Measurements from ENCODE around the gene SERPINE2. TPM values are rescaled to one million over a fixed set of nuclear protein-coding genes. Genes with fewer than 3 reads are reported as not detected.

Gene SERPINE2
- total RNA-seq, 2 donors from 2014 or later: 13.6 to 19.2 TPM

GRCh38 chr2:223978451-223978850 lies 60.6 kb downstream of the SERPINE2 start:
- Histone ChIP-seq H3K4me1 (no peaks in the 10 kb centered on the region), H3K9ac (ENCODE audit: low read depth in 2 of 2, low read length in 2 of 2) (no peak overlapping the region), H3K27ac (no peak overlapping the region), H3K27me3 (no peaks in the 10 kb centered on the region), H3K36me3 (no peaks in the 10 kb centered on the region), H3K4me3 (no peak overlapping the region), H3K9me3 (no peaks in the 10 kb centered on the region)
- no peak for DNase-seq
- intact Hi-C loops (cut with DNase I): loop anchor here (10.0 kb wide), 2 partner anchors 386 to 676 kb away; no protein-coding TSS in a partner anchor
- no peak for TF ChIP-seq CTCF (IDR thresholded peaks at IDR 0.05)

GRCh38 chr2:223976635-223977226 lies 62.4 kb downstream of the SERPINE2 start:
- intact Hi-C loops (cut with DNase I): loop anchor here (10.0 kb wide), 2 partner anchors 388 to 678 kb away; no protein-coding TSS in a partner anchor
- H3K27ac ChIP-seq: no peak overlapping the region

GRCh38 chr2:223973606-223974005 lies 65.5 kb downstream of the SERPINE2 start:
- Histone ChIP-seq H3K27ac (no peak overlapping the region), H3K4me1 (no peaks in the 10 kb centered on the region), H3K4me3 (no peak overlapping the region), H3K9me3 (no peaks in the 10 kb centered on the region), H3K36me3 (no peaks in the 10 kb centered on the region), H3K9ac (ENCODE audit: low read depth in 2 of 2, low read length in 2 of 2) (no peak overlapping the region), H3K27me3 (no peaks in the 10 kb centered on the region)
- no peak for TF ChIP-seq CTCF (IDR thresholded peaks at IDR 0.05)
- intact Hi-C loops (cut with DNase I): loop anchor here (10.0 kb wide), 2 partner anchors 391 to 681 kb away; no protein-coding TSS in a partner anchor
- no peak for DNase-seq

More at GRCh38 chr2:223976635-223977226, 62.4 kb downstream of the SERPINE2 start:
- Histone ChIP-seq H3K36me3 (no peaks in the 10 kb centered on the region), H3K27me3 (no peaks in the 10 kb centered on the region), H3K4me3 (no peak overlapping the region), H3K4me1 (no peaks in the 10 kb centered on the region), H3K9ac (ENCODE audit: low read depth in 2 of 2, low read length in 2 of 2) (no peak overlapping the region), H3K9me3 (no peaks in the 10 kb centered on the region)
- TF ChIP-seq CTCF (IDR thresholded peaks at IDR 0.05): no peak
- DNase-seq: no peak

- no peak overlapping the region for H3K9ac ChIP-seq (ENCODE audit: low read depth in 2 of 2, low read length in 2 of 2)
- no peaks in the 10 kb centered on the region for H3K4me1 ChIP-seq
- no peaks in the 10 kb centered on the region for H3K9me3 ChIP-seq
- H3K27me3 ChIP-seq: no peaks in the 10 kb centered on the region
- no peak overlapping the region for H3K27ac ChIP-seq
- H3K4me3 ChIP-seq: no peak overlapping the region
- DNase-seq: no peak
- TF ChIP-seq CTCF (IDR thresholded peaks at IDR 0.05): no peak
- H3K36me3 ChIP-seq: no peaks in the 10 kb centered on the region
- intact Hi-C loops (cut with DNase I): loop anchor here (10.0 kb wide), 2 partner anchors 392 to 682 kb away; no protein-coding TSS in a partner anchor
These were observed 66.4 kb downstream of the SERPINE2 start for GRCh38 chr2:223972656-223973102.

GRCh38 chr2:223971731-223972130 lies 67.4 kb downstream of the SERPINE2 start:
- no peak for DNase-seq
- no peaks in the 10 kb centered on the region for H3K36me3 ChIP-seq
- no peaks in the 10 kb centered on the region for H3K9me3 ChIP-seq
- no peak overlapping the region for H3K4me3 ChIP-seq
- intact Hi-C loops (cut with DNase I): loop anchor here (2.0 to 10.0 kb wide), 3 partner anchors 313 to 683 kb away; no protein-coding TSS in a partner anchor
- no peak overlapping the region for H3K27ac ChIP-seq
- no peak overlapping the region for H3K9ac ChIP-seq (ENCODE audit: low read depth in 2 of 2, low read length in 2 of 2)
- no peak for TF ChIP-seq CTCF (IDR thresholded peaks at IDR 0.05)
- no peaks in the 10 kb centered on the region for H3K4me1 ChIP-seq
- H3K27me3 ChIP-seq: no peaks in the 10 kb centered on the region

Data from colonic mucosa (tissue), 4 donors.